GM21528 (cell line): ENCODE data around the gene PYCARD.
"Not testable (repeated sequence)": the region's sequence is repeated elsewhere in the genome, so short reads cannot be mapped to it uniquely, and the experiment has no call there.

Source experiments
- ATAC-seq: cut with Tn5 transposase; IDR thresholded peaks from one replicate; pipeline ENCODE4 v1.9.1; 2021; ENCODE audit warnings: mild to moderate bottlenecking, moderate library complexity; ENCODE audit not compliant: unreplicated experiment, low FRiP score

Gene PYCARD

GRCh38 chr16:31202414-31203375 lies at the start of gene PYCARD:
Gene PYCARD (minus strand): TSS chr16:31202760. CDS start chr16:31202690, 70 bp downstream.
- peak; percentile 42 for ATAC-seq

GRCh38 chr16:31251435-31251834 lies 48.9 kb upstream of the PYCARD start:
- ATAC-seq, result no peak

- ATAC-seq, result no peak
These were observed 48.3 kb upstream of the PYCARD start for GRCh38 chr16:31250782-31251384.

- ATAC-seq, result no peak
These were observed 45.8 kb upstream of the PYCARD start for GRCh38 chr16:31248344-31248743.

GRCh38 chr16:31246296-31246695 lies 43.7 kb upstream of the PYCARD start:
- ATAC-seq, result no peak

- not testable (repeated sequence) for ATAC-seq
These were observed 43.0 kb upstream of the PYCARD start for GRCh38 chr16:31245598-31245997.

GRCh38 chr16:31243734-31244670 lies 41.4 kb upstream of the PYCARD start:
- ATAC-seq, result no peak

GRCh38 chr16:31242206-31242605 lies 39.6 kb upstream of the PYCARD start:
- no peak for ATAC-seq

GRCh38 chr16:31238041-31238440 lies 35.5 kb upstream of the PYCARD start:
- ATAC-seq, result no peak

- no peak for ATAC-seq
These were observed 26.9 kb upstream of the PYCARD start for GRCh38 chr16:31229501-31229900.

- no peak for ATAC-seq
These were observed 25.6 kb upstream of the PYCARD start for GRCh38 chr16:31228206-31228605.

GRCh38 chr16:31225193-31225592 lies 22.6 kb upstream of the PYCARD start:
- ATAC-seq, result no peak

GRCh38 chr16:31224092-31224955 lies 21.8 kb upstream of the PYCARD start:
- ATAC-seq, result no peak

- no peak for ATAC-seq
These were observed 20.5 kb upstream of the PYCARD start for GRCh38 chr16:31223044-31223443.

- no peak for ATAC-seq
These were observed 19.0 kb upstream of the PYCARD start for GRCh38 chr16:31221357-31222160.

GRCh38 chr16:31219154-31219741 lies 16.7 kb upstream of the PYCARD start:
- no peak for ATAC-seq

GRCh38 chr16:31217136-31217530 lies 14.6 kb upstream of the PYCARD start:
- ATAC-seq, result no peak

GRCh38 chr16:31216422-31217135 lies 14.0 kb upstream of the PYCARD start, which contains the start of gene PYDC1:
Gene PYDC1 (minus strand): TSS chr16:31217135. CDS start chr16:31217028, 107 bp downstream.
- ATAC-seq, result no peak
